Adrenal gland (tissue), 12 donors: Measurements from ENCODE around the gene KCNJ9. TPM values are rescaled to one million over a fixed set of nuclear protein-coding genes. Genes with fewer than 3 reads are reported as not detected.

Experiments
- DNase-seq, 7 donors: peaks; one replicate each; pipeline ENCODE4 v3.0.0-alpha.2; 2019 to 2020
- H3K27ac ChIP-seq, 5 donors: fragments of 200-600 bp; sonication (generic) in 4 of 5; 1 replicate in 3 of 5; 2 replicates in 2 of 5; pipeline versions ENCODE4 v1.5.1 to v1.8.0; 2016 to 2020; ENCODE audit warnings: mild to moderate bottlenecking in 1 of 5
- H3K27me3 ChIP-seq: fragments of 200-600 bp; 2 replicates; pipeline ENCODE4 v1.8.0; 2021
- H3K36me3 ChIP-seq, 2 donors: fragments of 200-600 bp; replicated peaks in 1 of 2; 1 replicate in 1 of 2; 2 replicates in 1 of 2; pipeline versions ENCODE4 v1.5.1 to v1.8.0; 2018 to 2022
- H3K4me1 ChIP-seq, 2 donors: fragments of 200-600 bp; replicated peaks in 1 of 2; 1 replicate in 1 of 2; 2 replicates in 1 of 2; pipeline versions ENCODE4 v1.5.1 to v1.8.0; 2018 to 2021
- H3K4me3 ChIP-seq, 4 donors: fragments of 200-600 bp; sonication (generic) in 3 of 4; one replicate each; pipeline ENCODE4 v1.5.1; 2016 to 2018
- H3K9me3 ChIP-seq, 3 donors: fragments of 200-600 bp; sonication (generic) in 1 of 3; replicated peaks in 1 of 3; 1 replicate in 2 of 3; 2 replicates in 1 of 3; pipeline versions ENCODE4 v1.5.1 to v1.8.0; 2016 to 2021
- POLR2A ChIP-seq, 2 donors: fragments of 450-650 bp; IDR thresholded peaks; one replicate each; pipeline ENCODE4 v1.6.1; 2017; ENCODE audit warnings: antibody characterized with exemption in 2 of 2, mild to moderate bottlenecking in 2 of 2, moderate library complexity in 1 of 2
- WGBS, 4 donors: extraction: QIAGEN DNeasy Blood & Tissue Kit in 2 of 4; methylation state at CpG; one replicate each; pipeline versions ENCODE4 v1.1.5 to v1.1.7; 2013 to 2017; 5-methylcytosine and 5-hydroxymethylcytosine counted together
- intact Hi-C, 2 donors: fragments of 100-400 bp; cut with DNase I; formaldehyde crosslinking; loops; one replicate each; pipeline versions ENCODE4 v1.14.1 to v1.15.0; 2022 to 2023
- polyA plus RNA-seq, 3 donors: library from polyadenylated mRNA; stranded (reverse); fragments of 200-250 nt in 2 of 3; fragments of 350-450 nt in 1 of 3; fragmentation: Illumina TruSeq in 1 of 3; extraction: RNeasy Lipid Tissue Mini Kit (QIAGEN cat#74804) in 1 of 3; gene quantifications; one replicate each; pipeline ENCODE4 v1.2.3, GENCODE V29; 2013 to 2014
- total RNA-seq, 9 donors: library from RNA; depleted of rRNA in 4 of 9; stranded (reverse); fragments of >200 nt in 4 of 9; fragments of 120-200 nt in 1 of 9; fragmentation: NEBNext Ultra II Directional in 1 of 9; extraction: Animal tissue kit (Norgen Biotek cat#: 25700) in 1 of 9; gene quantifications; one replicate each; pipeline versions ENCODE4 v1.1.0 to v1.2.4, GENCODE V29; 2013 to 2023
- TF ChIP-seq, protein P1 (sequence below), 6 experiments: fragments of 450-650 bp in 4 of 6; fragments of 200-600 bp in 2 of 6; sonication (generic) in 1 of 6; IDR thresholded peaks; 1 replicate in 5 of 6; 2 replicates in 1 of 6; pipeline versions ENCODE4 v1.5.1 to v1.8.0; 2016 to 2021; ENCODE audit warnings: antibody characterized with exemption in 6 of 6, mild to moderate bottlenecking in 2 of 6, moderate library complexity in 1 of 6
- donor health status: healthy with polysubstance abuse.
- donor health status: Bipolar disorder and iron deficiency.
- donor health status: DM: yes; HTN: yes; CAD: no.
- donor health status: DM: no; HTN: no; CAD: no.
- donor health status: DM: no; HTN: no; CAD: no.
- donor health status: DM: yes; HTN: yes; CAD: no.

KCNJ9 gene
- total and polyA plus RNA-seq, 12 donors = 0.14 to 1.1 (median 0.22) TPM; not detected in 6

DNA sequence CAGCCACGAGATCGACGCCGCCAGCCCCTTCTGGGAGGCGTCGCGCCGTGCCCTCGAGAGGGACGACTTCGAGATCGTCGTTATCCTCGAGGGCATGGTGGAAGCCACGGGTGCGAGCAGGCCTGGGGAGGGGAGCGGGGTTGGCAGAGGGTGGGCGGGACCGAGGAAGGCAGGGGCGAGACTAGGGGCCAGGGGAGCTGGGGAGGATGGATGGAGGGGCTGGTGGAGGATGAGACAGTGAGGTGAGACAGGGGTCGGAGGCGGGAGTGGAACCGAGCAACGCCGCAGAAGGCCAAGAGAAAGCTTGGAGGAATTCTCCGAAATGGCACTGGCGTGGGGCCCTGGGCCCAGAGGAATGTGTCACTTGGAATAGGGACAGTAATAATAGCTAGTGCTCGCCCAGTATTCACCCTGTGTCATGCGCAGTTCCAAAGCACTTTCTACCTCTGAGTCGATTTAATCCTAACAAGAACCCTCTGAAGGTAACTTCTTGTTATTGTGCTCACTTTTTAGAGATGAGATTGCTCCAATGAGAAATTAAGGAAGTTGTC lies 3.5 kb downstream of the KCNJ9 start:
- Histone ChIP-seq H3K27me3 (peaks cover 29% of the 10 kb centered on the region), H3K27ac (no peak overlapping the region), H3K4me1 (peaks cover 0 to 4% of the 10 kb centered on the region in 2 donors), H3K4me3 (no peak overlapping the region), H3K9me3 (no peaks in the 10 kb centered on the region), H3K36me3 (no peaks in the 10 kb centered on the region)
- TF ChIP-seq, protein P1, sequence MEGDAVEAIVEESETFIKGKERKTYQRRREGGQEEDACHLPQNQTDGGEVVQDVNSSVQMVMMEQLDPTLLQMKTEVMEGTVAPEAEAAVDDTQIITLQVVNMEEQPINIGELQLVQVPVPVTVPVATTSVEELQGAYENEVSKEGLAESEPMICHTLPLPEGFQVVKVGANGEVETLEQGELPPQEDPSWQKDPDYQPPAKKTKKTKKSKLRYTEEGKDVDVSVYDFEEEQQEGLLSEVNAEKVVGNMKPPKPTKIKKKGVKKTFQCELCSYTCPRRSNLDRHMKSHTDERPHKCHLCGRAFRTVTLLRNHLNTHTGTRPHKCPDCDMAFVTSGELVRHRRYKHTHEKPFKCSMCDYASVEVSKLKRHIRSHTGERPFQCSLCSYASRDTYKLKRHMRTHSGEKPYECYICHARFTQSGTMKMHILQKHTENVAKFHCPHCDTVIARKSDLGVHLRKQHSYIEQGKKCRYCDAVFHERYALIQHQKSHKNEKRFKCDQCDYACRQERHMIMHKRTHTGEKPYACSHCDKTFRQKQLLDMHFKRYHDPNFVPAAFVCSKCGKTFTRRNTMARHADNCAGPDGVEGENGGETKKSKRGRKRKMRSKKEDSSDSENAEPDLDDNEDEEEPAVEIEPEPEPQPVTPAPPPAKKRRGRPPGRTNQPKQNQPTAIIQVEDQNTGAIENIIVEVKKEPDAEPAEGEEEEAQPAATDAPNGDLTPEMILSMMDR (IDR thresholded peaks at IDR 0.05) = no peak
- no peak for TF ChIP-seq POLR2A (IDR thresholded peaks at IDR 0.05)
- DNase-seq = no peak
- intact Hi-C loops = loop anchor here in 1 of 2 donors (2.0 kb wide), 1 partner anchor 38 kb away; no protein-coding TSS in a partner anchor
- WGBS, 4 donors = 77 to 84% (median 82%) methylated on average over 30 of the region's 30 CpGs

DNA sequence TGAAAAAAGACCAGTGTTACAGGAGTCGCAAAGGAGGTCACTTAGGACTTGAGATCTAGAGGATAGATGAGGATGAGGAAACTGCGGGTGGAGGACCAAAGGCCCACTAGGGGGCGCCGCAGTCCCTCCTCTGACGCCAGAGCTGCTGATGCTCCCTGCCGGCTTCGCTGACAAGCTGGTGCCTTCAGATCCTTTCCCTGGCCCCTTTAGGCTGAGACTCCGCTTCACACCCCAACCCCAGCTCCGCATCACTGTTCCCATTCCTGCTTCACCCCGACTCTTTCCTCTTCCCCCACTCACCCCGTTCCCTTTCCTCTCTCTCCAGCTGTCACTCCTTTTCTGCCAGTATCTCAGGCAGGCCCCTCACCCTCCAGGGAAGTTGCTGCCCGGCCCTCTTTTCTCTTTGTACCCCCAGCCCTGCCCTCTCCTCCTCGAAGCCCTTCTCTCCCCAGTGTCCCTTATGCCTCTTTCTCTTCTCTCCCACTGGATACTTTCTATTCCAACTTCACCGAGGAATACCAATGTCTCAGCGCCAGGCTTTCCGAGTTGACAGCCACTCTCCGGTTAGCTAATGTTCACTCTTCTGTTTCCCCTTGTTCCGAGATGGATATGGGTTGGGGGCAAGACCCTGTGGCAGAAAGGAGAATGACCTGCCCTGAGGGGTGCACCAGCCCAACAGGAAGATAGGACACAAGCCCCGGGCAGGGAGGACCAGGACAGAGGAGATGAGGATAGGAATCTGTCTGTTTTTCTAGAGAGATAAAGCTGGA lies 4.5 kb downstream of the KCNJ9 start:
- Histone ChIP-seq H3K36me3 (no peaks in the 10 kb centered on the region), H3K27ac (no peak overlapping the region), H3K4me1 (peaks cover 0 to 4% of the 10 kb centered on the region in 2 donors), H3K9me3 (no peaks in the 10 kb centered on the region), H3K4me3 (no peak overlapping the region), H3K27me3 (peaks cover 21% of the 10 kb centered on the region)
- TF ChIP-seq POLR2A (IDR thresholded peaks at IDR 0.05) = no peak
- TF ChIP-seq, protein P1 (IDR thresholded peaks at IDR 0.05) = peak; percentile 60 to 87 (median 71)
- peak; percentile 65 to 91 (median 84) for DNase-seq
- intact Hi-C loops = loop anchor here in 1 of 2 donors (2.0 kb wide), 1 partner anchor 39 kb away; no protein-coding TSS in a partner anchor
- WGBS, 4 donors = 52 to 55% (median 53%) methylated on average over 19 of the region's 19 CpGs

DNA sequence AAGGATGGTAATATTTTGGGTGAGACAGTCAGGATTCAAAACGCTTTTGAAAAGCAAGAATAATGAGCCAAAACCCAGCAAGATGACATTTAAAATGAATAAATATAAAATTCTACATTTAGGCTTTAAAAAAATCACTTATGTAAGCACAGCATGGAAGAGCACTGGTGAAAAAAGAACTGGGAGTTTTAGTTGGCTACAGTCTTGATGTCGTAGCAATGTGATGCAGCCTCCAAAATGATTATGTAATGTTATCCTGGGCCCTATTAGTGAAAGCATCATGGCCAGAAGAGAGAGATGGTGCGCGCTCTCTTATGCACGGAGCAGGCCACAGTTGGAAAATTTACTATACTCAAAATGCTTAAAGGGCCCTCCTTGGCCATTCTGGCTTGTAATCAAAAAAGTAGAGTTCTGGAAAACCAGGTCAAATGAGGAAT lies 5.1 kb downstream of the KCNJ9 start:
- no peak overlapping the region for H3K4me3 ChIP-seq
- no peak for TF ChIP-seq POLR2A (IDR thresholded peaks at IDR 0.05)
- TF ChIP-seq, protein P1 (IDR thresholded peaks at IDR 0.05) = no peak
- no peak overlapping the region for H3K27ac ChIP-seq
- no peaks in the 10 kb centered on the region for H3K36me3 ChIP-seq
- H3K9me3 ChIP-seq = no peaks in the 10 kb centered on the region
- DNase-seq = no peak
- WGBS, 4 donors = 74 to 83% (median 81%) methylated on average over 5 of the region's 5 CpGs
- peaks cover 18% of the 10 kb centered on the region for H3K27me3 ChIP-seq
- intact Hi-C loops = no loop called here
- H3K4me1 ChIP-seq = peaks cover 0 to 4% of the 10 kb centered on the region in 2 donors

DNA sequence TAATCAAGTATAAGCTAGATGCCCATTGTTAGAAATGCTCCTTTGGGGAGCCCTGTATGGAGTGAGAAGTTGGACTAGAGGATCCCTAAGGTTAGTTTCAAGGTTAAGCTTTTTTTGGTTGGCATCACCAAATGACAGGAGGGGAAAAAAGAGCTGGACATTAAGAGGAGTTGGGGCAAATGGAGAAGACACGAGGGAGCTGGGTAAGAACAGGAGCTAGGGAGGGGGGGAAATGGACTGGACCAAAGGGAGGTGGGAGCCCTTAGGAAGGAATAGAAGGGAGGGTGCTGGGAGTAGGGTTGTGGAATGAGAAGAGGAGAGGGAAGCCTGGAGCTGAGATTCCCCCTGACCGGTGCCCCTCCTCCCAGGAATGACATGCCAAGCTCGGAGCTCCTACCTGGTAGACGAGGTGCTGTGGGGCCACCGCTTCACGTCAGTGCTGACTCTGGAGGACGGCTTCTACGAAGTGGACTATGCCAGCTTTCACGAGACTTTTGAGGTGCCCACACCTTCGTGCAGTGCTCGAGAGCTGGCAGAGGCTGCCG lies 5.9 kb downstream of the KCNJ9 start:
- Histone ChIP-seq H3K4me1 (peaks cover 0 to 4% of the 10 kb centered on the region in 2 donors), H3K27me3 (peaks cover 12% of the 10 kb centered on the region), H3K4me3 (no peak overlapping the region), H3K36me3 (peaks cover 0 to 7% of the 10 kb centered on the region in 2 donors), H3K27ac (no peak overlapping the region), H3K9me3 (no peaks in the 10 kb centered on the region)
- 88 to 93% (median 93%) methylated on average over 7 to 12 of the region's 12 CpGs for WGBS, 4 donors
- TF ChIP-seq POLR2A (IDR thresholded peaks at IDR 0.05) = no peak
- TF ChIP-seq, protein P1 (IDR thresholded peaks at IDR 0.05) = no peak
- intact Hi-C loops = no loop called here
- DNase-seq = no peak
